Subcutaneous adipose tissue (tissue), 4 donors: ENCODE results near the gene CAMLG. TPM values are rescaled to one million over a fixed set of nuclear protein-coding genes. Genes with fewer than 3 reads are reported as not detected.

Source experiments
- total RNA-seq, 4 donors: library from RNA; depleted of rRNA; stranded (reverse); fragments of >200 nt; gene quantifications; one replicate each; pipeline ENCODE4 v1.1.0, GENCODE V29; 2016
- TF ChIP-seq, protein P1 (sequence below): fragments of 450-650 bp; IDR thresholded peaks from one replicate; pipeline ENCODE4 v1.5.1; 2016; ENCODE audit warnings: low read depth, mild to moderate bottlenecking, control low read depth, antibody characterized with exemption, moderate library complexity

CAMLG gene
- total RNA-seq = 10 to 100 TPM; 26.9 to 53.7 (median 48.3) TPM

DNA sequence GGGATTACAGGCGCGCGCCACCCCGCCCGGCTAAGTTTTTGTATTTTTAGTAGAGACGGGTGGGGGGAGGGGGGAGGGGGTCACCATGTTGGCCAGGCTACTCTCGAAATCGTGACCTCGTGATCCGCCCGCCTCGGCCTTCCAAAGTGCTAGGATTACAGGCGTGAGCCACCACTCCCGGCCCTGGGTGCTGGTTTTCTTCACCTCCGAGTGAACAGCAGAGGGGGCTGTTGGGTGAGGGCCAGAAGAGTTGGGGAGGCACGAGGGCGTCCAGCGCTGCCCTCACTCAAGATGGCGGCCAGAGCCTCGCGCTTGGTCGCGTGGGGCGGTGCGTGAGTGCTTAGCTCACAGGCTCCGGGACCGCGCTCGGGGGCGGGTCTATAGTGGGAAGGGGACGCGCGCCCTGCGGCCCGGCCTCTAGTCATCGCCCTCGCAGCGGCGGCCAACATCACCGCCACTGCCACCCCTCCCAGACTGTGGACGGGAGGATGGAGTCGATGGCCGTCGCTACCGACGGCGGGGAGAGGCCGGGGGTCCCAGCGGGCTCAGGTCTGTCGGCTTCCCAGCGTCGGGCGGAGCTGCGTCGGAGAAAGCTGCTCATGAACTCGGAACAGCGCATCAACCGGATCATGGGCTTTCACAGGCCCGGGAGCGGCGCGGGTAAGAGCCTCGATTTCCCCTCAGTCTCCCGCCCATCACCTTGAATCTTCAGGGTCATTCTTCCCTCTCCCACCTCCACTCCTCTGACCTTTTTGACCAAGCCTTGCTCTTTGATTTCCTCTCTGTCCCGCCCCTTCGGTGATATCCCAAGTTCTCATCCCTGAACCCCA, at the start of gene CAMLG:
Gene CAMLG, plus strand, starts transcription at position 416 of the 830 bp plus-strand sequence. Its CDS starts 73 bp downstream, at position 489.
- TF ChIP-seq, protein P1, sequence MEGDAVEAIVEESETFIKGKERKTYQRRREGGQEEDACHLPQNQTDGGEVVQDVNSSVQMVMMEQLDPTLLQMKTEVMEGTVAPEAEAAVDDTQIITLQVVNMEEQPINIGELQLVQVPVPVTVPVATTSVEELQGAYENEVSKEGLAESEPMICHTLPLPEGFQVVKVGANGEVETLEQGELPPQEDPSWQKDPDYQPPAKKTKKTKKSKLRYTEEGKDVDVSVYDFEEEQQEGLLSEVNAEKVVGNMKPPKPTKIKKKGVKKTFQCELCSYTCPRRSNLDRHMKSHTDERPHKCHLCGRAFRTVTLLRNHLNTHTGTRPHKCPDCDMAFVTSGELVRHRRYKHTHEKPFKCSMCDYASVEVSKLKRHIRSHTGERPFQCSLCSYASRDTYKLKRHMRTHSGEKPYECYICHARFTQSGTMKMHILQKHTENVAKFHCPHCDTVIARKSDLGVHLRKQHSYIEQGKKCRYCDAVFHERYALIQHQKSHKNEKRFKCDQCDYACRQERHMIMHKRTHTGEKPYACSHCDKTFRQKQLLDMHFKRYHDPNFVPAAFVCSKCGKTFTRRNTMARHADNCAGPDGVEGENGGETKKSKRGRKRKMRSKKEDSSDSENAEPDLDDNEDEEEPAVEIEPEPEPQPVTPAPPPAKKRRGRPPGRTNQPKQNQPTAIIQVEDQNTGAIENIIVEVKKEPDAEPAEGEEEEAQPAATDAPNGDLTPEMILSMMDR = no peak

DNA sequence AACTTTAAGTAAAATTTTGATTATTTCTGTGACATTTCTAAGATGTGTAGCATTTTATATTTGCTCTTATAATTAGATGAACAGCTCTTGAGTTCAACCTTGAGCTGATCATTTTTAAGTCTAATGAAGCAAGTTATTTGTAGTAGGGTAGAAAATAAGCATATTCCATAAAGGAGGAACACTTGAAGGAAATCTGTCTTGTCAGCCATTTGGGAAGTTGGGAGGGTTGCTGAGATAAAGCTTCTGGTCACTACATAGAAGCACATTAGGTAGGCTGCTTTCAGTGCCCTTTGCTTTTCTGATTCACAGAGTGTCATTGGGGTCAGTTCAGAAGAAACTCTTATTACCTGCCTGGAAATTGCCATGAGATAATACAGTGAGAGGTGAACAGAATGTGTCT, 45.6 kb upstream of the CAMLG start:
- TF ChIP-seq, protein P1 = no peak

DNA sequence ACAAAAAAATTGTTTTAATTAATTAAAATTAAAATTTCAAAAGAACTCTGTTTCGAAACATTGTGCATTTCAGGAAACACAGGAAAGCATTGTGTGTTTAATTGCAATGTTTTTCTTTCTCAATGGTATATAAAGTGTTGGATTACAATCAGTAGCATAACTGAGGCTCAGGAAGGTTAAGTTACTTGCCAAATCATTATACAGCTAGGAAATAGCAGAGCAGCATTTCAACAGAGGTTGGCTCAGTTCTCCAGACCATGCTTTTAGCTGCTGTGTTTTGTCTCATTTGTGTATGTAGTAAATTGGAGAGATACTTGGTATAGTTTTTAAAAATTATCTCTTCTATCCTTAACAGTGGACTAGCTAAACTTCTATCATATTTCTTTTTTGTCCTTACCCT, 30.0 kb upstream of the CAMLG start:
- TF ChIP-seq, protein P1 = no peak

DNA sequence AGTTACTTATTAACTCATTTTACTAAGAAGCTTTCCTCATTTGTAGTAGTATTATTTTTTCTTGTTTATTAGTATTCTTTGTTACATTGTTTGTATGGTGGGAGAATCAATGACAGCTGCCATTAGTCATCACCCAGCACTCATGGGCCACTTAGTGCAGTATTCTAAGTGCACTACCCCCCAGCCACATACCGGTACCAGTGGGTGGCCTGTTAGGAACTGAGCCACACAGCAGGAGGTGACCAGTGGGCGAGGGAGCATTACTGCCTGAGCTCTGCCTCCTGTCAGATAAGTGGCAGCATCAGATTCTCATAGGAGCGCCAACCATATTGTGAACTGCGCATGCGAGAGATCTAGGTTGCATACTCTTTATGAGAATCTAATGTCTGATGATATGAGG, 24.2 kb upstream of the CAMLG start:
- TF ChIP-seq, protein P1 = no peak

DNA sequence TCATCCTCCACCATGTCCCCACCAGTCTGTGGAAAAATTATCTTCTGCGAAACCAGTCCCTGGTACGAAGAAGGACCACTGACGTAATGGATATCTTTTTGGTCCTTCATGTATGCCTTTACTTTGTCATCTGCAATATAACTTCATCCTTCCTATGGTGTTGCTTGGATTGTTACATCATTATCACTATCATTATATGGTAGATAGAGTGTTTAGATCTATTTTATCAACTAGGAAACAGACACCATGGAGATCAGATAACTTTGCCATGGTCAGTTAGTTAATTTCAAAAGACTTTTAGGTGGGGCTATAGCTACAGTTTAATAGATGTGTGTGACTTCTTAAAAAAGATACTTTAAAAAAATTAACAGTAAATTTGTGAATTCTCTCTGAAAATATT, 23.8 kb upstream of the CAMLG start:
- TF ChIP-seq, protein P1 = no peak

DNA sequence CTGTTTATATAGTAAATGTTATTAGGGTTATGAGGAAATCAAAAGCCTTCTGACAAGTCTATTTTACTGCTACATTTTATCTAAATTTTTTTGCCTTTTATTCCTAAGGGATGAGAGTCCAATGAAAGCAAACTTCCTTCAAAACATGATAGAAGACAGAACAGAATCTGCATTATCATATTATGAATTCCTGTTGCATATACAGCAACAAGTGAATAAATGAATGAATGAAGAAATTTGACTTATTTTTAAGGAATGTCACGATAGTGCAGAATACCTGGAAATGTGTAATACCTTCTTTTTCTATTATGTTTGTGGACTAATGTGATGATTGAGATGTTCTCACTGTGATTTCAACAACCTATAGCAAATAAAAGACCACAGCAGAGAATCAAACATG, 13.5 kb upstream of the CAMLG start:
- TF ChIP-seq, protein P1 = no peak

DNA sequence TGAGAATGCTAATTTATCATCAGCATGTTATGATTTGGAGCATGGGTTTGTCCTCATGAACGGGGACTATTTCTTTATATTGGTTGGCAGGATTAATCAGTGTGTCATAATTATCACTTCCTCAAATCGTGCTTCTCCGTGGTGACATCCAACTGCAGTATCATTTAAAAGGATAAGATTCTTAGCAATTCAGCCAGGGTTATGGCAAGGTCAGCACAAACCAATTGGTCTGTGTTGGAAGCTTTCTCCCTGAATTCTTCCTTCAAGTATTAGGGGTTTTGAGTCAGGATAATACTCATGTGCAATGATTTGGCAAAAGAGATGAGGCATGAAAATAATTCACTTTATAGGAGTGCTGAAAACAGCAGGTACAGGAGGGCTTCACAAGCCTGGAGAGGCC, 5.5 kb upstream of the CAMLG start:
- TF ChIP-seq, protein P1 = no peak
